GM08714 (cell line): Measurements from ENCODE around the gene STX16.
"Not testable (repeated sequence)": the region's sequence is repeated elsewhere in the genome, so short reads cannot be mapped to it uniquely, and the experiment has no call there.

ENCODE experiments used
- H3K4me3 ChIP-seq: fragments of 200-500 bp; sonication (Bioruptor generic); 2 replicates; pipeline ENCODE4 v1.5.1; 2014; ENCODE audit warnings: mild to moderate bottlenecking, low read length, inconsistent platforms
- ZNF274 ChIP-seq: IDR thresholded peaks from 2 replicates; pipeline ENCODE4 v1.6.1; 2012; ENCODE audit warnings: mild to moderate bottlenecking, low read depth, low read length

STX16 gene

DNA sequence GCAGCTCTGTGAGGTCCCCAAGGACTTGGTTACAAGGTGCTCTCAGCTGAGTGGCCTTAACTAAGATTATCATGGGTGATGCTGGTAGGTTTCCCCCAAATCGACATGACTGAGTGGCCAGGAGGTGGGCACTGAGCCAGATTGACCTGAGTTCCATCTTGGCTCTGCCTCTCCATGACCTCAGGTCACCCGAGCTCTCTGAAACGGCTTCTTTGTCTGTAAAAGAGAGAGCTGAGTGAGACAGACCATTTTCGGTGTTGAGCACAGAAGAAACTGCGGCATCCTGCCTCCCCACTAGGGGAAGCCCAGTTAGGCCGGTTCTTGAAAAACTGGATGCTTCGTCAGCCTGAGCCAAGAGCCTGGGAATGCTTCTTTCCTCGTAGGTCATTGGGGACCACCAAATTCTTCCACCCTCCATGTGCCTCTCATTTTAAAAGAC, 14.1 kb upstream of the STX16 start:
- no peak for TF ChIP-seq ZNF274
- no peak overlapping the region for H3K4me3 ChIP-seq

DNA sequence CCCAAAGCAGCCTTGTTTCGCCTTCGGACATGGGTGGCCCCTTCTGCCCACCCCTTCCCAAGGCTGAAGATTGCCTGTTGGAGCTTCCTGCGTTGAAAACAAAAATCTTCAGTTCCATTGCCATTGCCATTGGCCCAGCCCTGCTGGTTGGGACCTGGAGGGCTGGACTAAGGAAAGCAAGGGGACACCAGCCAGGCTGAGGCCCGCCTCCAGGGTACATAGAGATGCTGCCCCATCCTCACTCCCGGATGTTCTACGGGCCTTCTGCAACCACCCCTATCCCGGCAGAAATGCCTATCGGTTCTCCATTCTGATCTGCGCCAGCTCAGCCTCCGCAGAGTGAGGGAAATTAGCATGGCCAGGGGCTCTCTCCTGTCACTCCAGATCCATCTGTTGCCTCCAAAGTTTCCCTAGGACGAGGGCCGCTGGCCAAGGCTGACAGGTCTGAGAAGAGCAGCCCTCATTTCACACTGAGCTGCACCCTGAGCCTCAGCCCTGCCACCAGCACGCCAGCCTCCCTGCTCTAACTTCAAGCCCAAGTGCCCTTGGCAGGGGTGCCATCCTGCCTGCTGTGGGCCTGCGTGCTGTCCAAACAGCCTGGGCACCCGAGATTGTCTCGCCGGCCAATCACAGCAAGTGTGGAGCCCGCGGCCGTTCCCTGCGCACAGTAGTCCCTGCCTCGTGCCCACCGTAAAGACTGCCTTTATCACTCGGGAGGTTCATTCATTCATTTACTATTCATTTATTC, 13.4 kb upstream of the STX16 start:
- no peak for TF ChIP-seq ZNF274
- no peak overlapping the region for H3K4me3 ChIP-seq

DNA sequence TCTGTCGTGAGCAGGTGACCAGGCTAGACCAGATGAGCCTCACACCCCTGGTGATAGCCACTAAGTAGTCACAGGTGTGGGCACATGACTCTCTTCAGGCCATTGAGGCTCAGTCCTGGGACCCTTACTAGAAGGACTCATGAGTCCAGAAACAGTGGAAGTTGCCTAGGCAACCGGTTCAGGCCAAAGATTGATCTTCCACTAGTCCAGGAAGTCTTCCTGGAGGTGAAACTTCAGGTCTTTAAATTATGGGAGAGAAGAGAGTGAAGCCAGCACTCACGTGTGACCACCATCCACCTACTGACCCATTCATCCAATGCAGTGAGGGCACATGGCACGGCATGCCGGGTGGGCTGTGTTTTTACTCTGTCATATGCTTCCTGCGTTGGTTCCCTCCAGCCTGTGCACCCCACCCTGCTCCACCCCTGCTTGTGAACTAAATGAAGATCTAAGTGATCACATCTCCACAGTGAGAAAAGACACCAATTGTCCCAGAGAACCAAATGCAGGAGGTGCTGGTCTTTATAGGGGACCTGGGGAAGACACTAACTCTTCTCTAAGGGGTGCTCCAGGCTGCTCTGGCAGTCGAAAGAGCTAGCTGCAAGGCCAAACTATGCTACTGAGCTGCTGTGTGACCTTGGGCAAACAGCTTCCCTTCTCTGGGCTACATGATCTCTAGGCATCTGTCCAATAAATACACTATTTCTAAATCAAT, 12.5 kb upstream of the STX16 start:
- no peak for TF ChIP-seq ZNF274

DNA sequence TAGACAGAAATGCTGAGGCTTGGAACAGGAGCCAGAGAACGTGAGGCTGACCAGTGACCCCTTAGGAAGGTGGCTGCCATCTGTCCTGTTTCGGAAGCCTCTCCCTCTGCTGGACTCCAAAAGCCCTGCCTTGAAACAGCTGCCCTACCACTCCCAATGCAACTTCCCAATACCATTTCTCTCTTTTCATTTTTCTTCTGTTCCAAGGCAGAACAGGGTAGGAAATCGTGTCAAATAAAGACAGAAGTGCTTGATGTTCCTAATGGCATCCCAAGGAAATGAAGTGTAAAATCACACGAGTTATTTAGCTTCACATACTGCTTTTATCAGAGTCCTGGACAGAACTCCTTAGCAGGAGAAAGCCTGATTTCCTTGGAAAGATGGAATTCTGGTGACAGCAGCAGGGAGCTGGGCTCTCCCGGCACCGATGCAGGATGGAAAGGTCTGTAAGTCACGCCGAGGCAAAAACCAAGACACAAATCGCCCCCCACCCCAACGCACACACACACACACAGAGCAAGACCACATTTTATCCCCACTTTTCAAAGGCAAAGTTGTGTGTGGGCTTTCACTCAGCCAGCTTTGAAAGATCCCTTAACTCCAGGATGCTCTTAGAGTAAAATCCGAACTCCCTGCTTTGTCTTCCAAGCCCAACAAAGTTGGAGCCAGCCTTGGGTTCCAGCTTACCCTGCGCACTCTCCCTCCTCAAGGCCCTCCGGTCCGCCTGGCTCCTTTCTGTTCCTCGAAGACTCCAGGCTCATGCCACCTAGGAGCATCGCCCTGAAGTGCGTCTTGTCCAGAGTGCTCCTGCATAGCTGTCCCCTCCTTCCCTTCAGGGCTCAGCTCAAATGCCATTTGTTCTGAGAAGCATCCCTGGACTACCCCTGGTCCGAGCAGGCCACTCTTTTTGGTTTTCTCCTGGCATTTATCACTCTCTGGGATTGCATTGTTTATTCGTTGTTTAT, 11.6 kb upstream of the STX16 start:
- TF ChIP-seq ZNF274: no peak
- no peak overlapping the region for H3K4me3 ChIP-seq

More for the DNA sequence above, 12.5 kb upstream of the STX16 start:
- H3K4me3 ChIP-seq: no peak overlapping the region

DNA sequence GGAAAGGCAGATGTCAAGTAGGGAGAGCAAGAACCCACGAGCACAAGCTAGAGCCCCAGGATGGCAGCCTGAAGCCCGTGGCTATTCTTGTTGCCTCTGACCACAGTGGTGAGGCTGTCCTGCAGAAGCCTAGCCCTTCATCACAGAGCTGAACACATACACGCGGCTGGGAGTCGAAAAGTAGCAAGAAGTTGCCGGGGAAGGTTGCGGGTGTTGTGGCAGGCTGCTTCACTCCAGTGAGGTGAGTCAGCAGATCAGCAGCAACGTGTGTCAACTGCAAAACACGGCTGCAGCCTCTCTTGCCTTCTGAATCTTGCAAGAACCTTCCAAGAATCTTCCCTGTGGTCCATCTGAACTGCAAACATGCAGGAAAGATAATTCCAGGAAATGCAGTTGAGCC, 10.6 kb upstream of the STX16 start:
- H3K4me3 ChIP-seq: no peak overlapping the region
- TF ChIP-seq ZNF274: no peak

DNA sequence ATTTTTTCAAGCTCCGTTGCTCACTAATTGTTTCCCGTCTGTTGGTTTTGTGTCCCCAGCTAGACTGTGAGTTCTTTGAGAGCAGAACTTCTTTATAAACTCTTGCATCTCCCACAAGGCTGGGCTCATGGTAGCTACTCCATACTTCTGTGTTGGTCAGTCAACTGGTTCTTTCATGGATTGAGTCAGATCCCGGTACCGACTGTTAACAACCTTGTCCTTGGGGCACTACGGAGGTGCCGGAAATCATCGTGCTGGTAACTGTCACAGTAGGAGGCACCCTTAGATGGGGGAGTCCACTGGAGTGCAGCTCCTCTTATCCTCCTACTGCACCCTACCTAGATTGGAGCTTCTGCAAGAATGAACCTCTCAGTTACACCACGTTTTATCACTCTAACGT, 8.6 kb upstream of the STX16 start:
- TF ChIP-seq ZNF274: no peak
- H3K4me3 ChIP-seq: no peak overlapping the region

DNA sequence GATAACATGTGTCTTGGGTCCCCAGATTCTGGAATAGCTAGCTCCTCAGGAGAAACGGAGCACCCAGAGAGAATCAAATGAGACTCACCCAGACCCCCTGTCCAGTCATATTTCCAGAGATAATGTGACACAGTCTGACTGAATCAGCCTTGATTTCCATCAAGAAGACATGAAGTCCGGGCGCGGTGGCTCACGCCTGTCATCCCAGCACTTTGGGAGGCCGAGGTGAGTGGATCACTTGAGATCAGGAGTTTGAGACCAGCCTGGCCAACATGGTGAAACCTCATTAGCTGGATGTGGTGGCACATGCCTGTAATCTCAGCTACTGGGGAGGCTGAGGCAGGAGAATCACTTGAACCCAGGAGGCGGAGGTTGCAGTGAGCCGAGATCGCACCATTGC, 8.2 kb upstream of the STX16 start:
- H3K4me3 ChIP-seq: not testable (repeated sequence)

DNA sequence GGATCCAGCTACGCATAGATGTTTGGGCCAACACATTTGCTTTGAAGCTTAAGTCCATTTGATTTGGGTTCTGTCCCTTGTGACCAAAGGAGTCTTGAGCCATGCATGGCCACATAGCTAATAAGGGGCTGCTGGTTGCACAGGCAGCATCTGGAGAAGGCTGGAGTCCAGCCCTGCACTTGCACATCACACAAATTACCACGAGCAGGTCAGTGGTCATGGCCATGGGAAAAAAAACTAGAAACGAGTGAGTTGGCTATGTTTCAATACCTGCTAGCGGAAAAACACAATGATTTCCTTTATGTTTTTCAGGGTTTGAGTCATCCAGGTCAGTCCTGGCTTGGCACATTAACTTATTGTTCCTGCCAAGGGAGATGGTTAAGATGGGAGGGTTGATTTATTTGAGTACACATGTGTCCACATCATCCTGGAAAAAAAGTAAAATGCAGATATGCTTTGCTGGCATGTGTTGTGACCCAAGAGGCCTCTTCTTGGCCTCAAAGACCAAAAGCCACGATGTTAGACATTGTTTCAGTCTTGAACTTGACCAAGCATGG, 5.6 kb upstream of the STX16 start:
- H3K4me3 ChIP-seq: no peak overlapping the region
- no peak for TF ChIP-seq ZNF274

DNA sequence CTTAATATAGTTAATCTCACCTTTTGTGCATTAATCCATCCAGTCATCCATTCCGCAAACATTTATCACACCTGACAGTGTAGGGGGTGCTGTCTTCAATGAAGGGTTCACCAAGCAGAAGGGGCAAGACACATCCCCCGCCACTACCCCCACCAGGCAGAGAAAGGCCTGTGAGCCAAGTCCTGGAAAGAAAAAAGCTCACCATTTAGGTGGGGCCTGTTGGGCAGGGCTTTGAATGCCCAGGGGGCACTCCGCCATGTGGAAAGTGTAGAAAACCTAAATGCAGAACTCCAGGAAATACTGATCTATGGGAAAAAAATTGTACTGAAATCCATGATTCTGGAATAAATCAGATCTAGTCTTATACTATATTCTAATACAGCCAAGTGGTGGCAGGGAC, 4.8 kb upstream of the STX16 start:
- H3K4me3 ChIP-seq: no peak overlapping the region
- no peak for TF ChIP-seq ZNF274

DNA sequence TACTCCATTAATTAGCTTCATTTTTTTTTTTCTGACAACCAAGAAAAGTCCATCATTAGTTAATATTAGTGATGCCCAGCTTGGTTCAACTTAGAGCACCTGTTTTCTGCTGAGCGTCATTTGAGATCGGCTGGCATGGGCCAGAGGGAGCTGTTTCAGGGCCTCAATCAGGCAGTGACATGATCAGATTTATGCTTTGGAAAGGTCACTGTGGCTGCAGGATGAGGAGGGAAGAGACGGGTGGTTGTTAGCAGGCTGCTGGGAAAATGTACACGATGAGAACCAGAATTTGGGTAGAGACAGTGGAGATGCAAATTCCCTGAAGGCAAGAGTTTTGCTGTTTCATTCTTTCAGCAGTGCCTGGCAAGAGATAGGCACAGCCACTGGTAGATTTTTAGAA, 4.4 kb upstream of the STX16 start:
- no peak for TF ChIP-seq ZNF274
- H3K4me3 ChIP-seq: no peak overlapping the region

DNA sequence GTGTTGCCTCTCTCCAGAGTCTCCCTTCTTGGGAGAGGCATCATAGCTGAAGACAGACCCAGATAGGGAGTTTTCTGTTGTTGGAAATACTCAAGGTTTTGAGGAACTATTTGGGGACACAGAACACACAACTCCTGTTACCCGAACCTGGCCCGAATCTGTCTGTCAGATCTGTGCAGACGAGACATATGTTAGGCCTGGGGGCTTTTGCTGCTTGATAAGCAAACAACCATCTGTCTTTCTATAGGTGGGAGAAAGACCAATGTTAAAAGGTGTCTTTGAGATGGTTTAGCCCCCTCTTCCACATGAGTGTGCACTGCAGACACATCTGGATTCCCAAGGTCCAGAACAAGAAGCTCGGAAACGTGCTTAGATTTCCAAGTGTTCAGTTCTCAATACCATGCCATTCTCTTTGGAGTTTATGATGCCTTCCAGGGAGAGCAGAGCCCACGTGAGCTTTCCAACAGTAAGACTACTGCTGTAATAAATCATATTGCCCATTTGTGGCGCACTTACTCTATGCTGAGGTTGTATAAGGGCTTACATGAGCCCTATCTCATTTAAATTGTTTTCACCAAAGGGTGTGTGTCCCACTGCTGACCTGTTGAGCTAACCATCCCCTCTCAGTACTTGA, 3.8 kb upstream of the STX16 start:
- no peak for TF ChIP-seq ZNF274
- H3K4me3 ChIP-seq: no peak overlapping the region

DNA sequence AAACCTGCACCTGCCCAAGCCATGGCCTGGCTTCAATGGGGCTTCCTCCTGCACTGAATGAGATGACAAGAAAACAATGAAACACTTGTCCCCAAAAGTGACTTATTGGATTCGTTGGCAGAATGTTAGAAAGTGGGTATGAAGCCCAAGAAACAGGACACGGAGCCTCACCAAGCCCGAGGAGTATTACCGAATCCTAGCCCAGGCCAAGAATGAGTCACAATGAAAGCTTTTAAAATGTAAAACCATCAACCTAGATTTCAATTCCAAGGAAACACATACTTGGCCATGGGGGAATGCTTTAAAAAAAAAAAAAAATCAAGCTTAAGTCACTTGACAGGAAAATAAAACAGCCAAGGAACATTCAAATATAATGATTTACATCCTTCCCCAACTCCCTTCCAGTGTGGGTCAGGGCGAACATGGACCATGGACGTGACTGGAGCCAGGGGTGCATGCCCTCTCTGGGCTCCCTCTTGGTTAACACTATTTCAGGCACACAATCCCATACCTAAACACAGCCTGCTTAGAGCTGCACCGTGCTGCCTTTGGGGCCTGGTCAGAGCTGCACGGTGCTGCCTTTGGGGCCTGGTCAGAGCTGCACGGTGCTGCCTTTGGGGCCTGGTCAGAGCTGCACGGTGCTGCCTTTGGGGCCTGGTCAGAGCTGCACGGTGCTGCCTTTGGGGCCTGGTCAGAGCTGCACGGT, 3.1 kb upstream of the STX16 start:
- H3K4me3 ChIP-seq: no peak overlapping the region
- no peak for TF ChIP-seq ZNF274

DNA sequence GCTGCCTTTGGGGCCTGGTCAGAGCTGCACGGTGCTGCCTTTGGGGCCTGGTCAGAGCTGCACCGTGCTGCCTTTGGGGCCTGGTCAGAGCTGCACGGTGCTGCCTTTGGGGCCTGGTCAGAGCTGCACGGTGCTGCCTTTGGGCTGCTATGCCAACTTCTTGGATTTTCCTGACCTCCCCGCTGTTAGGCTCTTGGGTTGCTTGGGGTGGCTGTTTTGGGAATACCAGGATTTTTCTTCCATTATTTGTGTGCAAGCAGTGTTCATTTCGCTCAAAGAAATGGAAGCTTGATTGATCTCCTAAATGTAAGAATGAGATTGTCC, 2.6 kb upstream of the STX16 start:
- not testable (repeated sequence) for H3K4me3 ChIP-seq
